BLaER1 treated with 17β-estradiol and CSF1 and Interleukin-3, amounts not matched to agents 10 nM and 100 nM (cell line): Measurements from ENCODE around the gene WIPF3.

Source experiments
- H3K27ac ChIP-seq, 11 experiments: shearing (Covaris generic); formaldehyde crosslinking; 2 replicates each; pipeline ENCODE4 v1.8.1; 2022
- H3K27me3 ChIP-seq, 11 experiments: shearing (Covaris generic); formaldehyde crosslinking; 2 replicates each; pipeline ENCODE4 v1.8.1; 2022
- H3K36me3 ChIP-seq, 11 experiments: shearing (Covaris generic); formaldehyde crosslinking; 2 replicates each; pipeline ENCODE4 v1.8.1; 2022
- H3K4me1 ChIP-seq, 10 experiments: shearing (Covaris generic); formaldehyde crosslinking; 2 replicates each; pipeline ENCODE4 v1.8.1; 2022
- H3K4me2 ChIP-seq, 11 experiments: shearing (Covaris generic); formaldehyde crosslinking; 2 replicates each; pipeline ENCODE4 v1.8.1; 2022
- H3K4me3 ChIP-seq, 10 experiments: shearing (Covaris generic); formaldehyde crosslinking; 2 replicates each; pipeline ENCODE4 v1.8.1; 2022
- H3K9ac ChIP-seq, 11 experiments: shearing (Covaris generic); formaldehyde crosslinking; 2 replicates each; pipeline ENCODE4 v1.8.1; 2022
- H3K9me3 ChIP-seq, 11 experiments: shearing (Covaris generic); formaldehyde crosslinking; replicated peaks in 1 of 11; 2 replicates each; pipeline ENCODE4 v1.8.1; 2022
- H4K20me1 ChIP-seq, 11 experiments: shearing (Covaris generic); formaldehyde crosslinking; 2 replicates each; pipeline ENCODE4 v1.8.1; 2022
- Cebpa-rat ChIP-seq, 11 experiments: shearing (Covaris generic); IDR thresholded peaks; 2 replicates each; pipeline ENCODE4 v1.8.1; 2022

WIPF3 gene

GRCh38 chr7:29900745-29901144 lies 94.4 kb downstream of the WIPF3 start:
- Histone ChIP-seq H3K4me3 (no peak overlapping the region), H3K36me3 (no peaks in the 10 kb centered on the region), H3K9me3 (peaks cover 9 to 29% (median 17%) of the 10 kb centered on the region in 11 experiments), H3K9ac (no peak overlapping the region), H3K27ac (no peak overlapping the region), H3K27me3 (no peaks in the 10 kb centered on the region), H4K20me1 (no peaks in the 10 kb centered on the region), H3K4me2 (peak overlapping the region in 1 of 11 experiments; percentile 20; a peak in 2 of 22 replicates), H3K4me1 (0 out of 20 replicates have a peak, but pooled peaks cover 0 to 4% (median 0%) of the 10 kb centered on the region in 10 experiments)
- TF ChIP-seq Cebpa-rat (IDR thresholded peaks at IDR 0.05) = no peak

GRCh38 chr7:29906200-29907022 lies 100.1 kb downstream of the WIPF3 start:
- H4K20me1 ChIP-seq = no peaks in the 10 kb centered on the region
- no peaks in the 10 kb centered on the region for H3K27me3 ChIP-seq
- peaks cover 36 to 42% (median 39%) of the 10 kb centered on the region in 11 experiments for H3K9me3 ChIP-seq
- TF ChIP-seq Cebpa-rat (IDR thresholded peaks at IDR 0.05) = no peak
- no peaks in the 10 kb centered on the region; a peak in 1 of 22 replicates for H3K36me3 ChIP-seq
- no peak overlapping the region for H3K27ac ChIP-seq
- H3K9ac ChIP-seq = no peak overlapping the region
- no peak overlapping the region for H3K4me3 ChIP-seq
- H3K4me2 ChIP-seq = no peak overlapping the region
- no peaks in the 10 kb centered on the region for H3K4me1 ChIP-seq

- Histone ChIP-seq H4K20me1 (no peaks in the 10 kb centered on the region), H3K9ac (no peak overlapping the region), H3K4me1 (peaks cover 0 to 8% (median 3%) of the 10 kb centered on the region in 10 experiments; a peak in 8 of 20 replicates), H3K4me2 (no peak overlapping the region), H3K4me3 (no peak overlapping the region), H3K27me3 (no peaks in the 10 kb centered on the region), H3K27ac (no peak overlapping the region), H3K36me3 (no peaks in the 10 kb centered on the region), H3K9me3 (no peaks in the 10 kb centered on the region)
- no peak for TF ChIP-seq Cebpa-rat (IDR thresholded peaks at IDR 0.05)
These were observed 107.9 kb downstream of the WIPF3 start for GRCh38 chr7:29914180-29914579.

GRCh38 chr7:29915481-29916215 lies 109.3 kb downstream of the WIPF3 start:
- H3K27me3 ChIP-seq = no peaks in the 10 kb centered on the region
- H3K4me1 ChIP-seq = peaks cover 0 to 8% (median 3%) of the 10 kb centered on the region in 10 experiments; a peak in 8 of 20 replicates
- no peaks in the 10 kb centered on the region for H4K20me1 ChIP-seq
- no peak overlapping the region for H3K27ac ChIP-seq
- peak overlapping the region in 8 of 11 experiments; percentile 4 to 60 (median 16); a peak in 11 of 22 replicates for H3K4me2 ChIP-seq
- no peaks in the 10 kb centered on the region for H3K9me3 ChIP-seq
- no peak overlapping the region for H3K4me3 ChIP-seq
- no peak overlapping the region for H3K9ac ChIP-seq
- H3K36me3 ChIP-seq = no peaks in the 10 kb centered on the region
- no peak for TF ChIP-seq Cebpa-rat (IDR thresholded peaks at IDR 0.05)

GRCh38 chr7:29917641-29918040 lies 111.3 kb downstream of the WIPF3 start:
- Histone ChIP-seq H3K4me2 (no peak overlapping the region), H3K4me3 (no peak overlapping the region), H3K36me3 (no peaks in the 10 kb centered on the region), H3K4me1 (peaks cover 0 to 8% (median 3%) of the 10 kb centered on the region in 10 experiments; a peak in 8 of 20 replicates), H4K20me1 (no peaks in the 10 kb centered on the region), H3K27ac (no peak overlapping the region), H3K9ac (no peak overlapping the region), H3K27me3 (no peaks in the 10 kb centered on the region), H3K9me3 (no peaks in the 10 kb centered on the region)
- TF ChIP-seq Cebpa-rat (IDR thresholded peaks at IDR 0.05) = no peak

GRCh38 chr7:29918850-29919249 lies 112.5 kb downstream of the WIPF3 start:
- no peak overlapping the region for H3K27ac ChIP-seq
- no peak for TF ChIP-seq Cebpa-rat (IDR thresholded peaks at IDR 0.05)
- H3K4me1 ChIP-seq = peaks cover 0 to 8% (median 3%) of the 10 kb centered on the region in 10 experiments; a peak in 8 of 20 replicates

GRCh38 chr7:29919790-29920189 lies 113.5 kb downstream of the WIPF3 start:
- Histone ChIP-seq H3K4me3 (no peak overlapping the region), H4K20me1 (no peaks in the 10 kb centered on the region), H3K4me2 (no peak overlapping the region), H3K9ac (no peak overlapping the region), H3K27me3 (no peaks in the 10 kb centered on the region), H3K36me3 (no peaks in the 10 kb centered on the region), H3K9me3 (no peaks in the 10 kb centered on the region), H3K4me1 (peaks cover 0 to 8% (median 3%) of the 10 kb centered on the region in 10 experiments; a peak in 8 of 20 replicates), H3K27ac (no peak overlapping the region)
- TF ChIP-seq Cebpa-rat (IDR thresholded peaks at IDR 0.05) = no peak

More at GRCh38 chr7:29918850-29919249, 112.5 kb downstream of the WIPF3 start:
- Histone ChIP-seq H3K4me2 (no peak overlapping the region), H3K4me3 (no peak overlapping the region), H3K9ac (no peak overlapping the region), H4K20me1 (no peaks in the 10 kb centered on the region), H3K36me3 (no peaks in the 10 kb centered on the region), H3K27me3 (no peaks in the 10 kb centered on the region), H3K9me3 (no peaks in the 10 kb centered on the region)

GRCh38 chr7:29920491-29920890 lies 114.2 kb downstream of the WIPF3 start:
- Histone ChIP-seq H3K27ac (no peak overlapping the region), H3K4me1 (peaks cover 0 to 5% (median 2%) of the 10 kb centered on the region in 10 experiments; a peak in 8 of 20 replicates), H3K36me3 (no peaks in the 10 kb centered on the region), H3K4me3 (no peak overlapping the region), H3K27me3 (no peaks in the 10 kb centered on the region), H3K9me3 (no peaks in the 10 kb centered on the region), H3K9ac (no peak overlapping the region), H4K20me1 (no peaks in the 10 kb centered on the region), H3K4me2 (no peak overlapping the region)
- TF ChIP-seq Cebpa-rat (IDR thresholded peaks at IDR 0.05) = no peak

- no peak overlapping the region for H3K27ac ChIP-seq
- no peaks in the 10 kb centered on the region; a peak in 1 of 20 replicates for H3K4me1 ChIP-seq
- H3K27me3 ChIP-seq = no peaks in the 10 kb centered on the region
- H4K20me1 ChIP-seq = no peaks in the 10 kb centered on the region
- no peak overlapping the region for H3K4me3 ChIP-seq
- no peaks in the 10 kb centered on the region for H3K36me3 ChIP-seq
- H3K9ac ChIP-seq = no peak overlapping the region
- TF ChIP-seq Cebpa-rat (IDR thresholded peaks at IDR 0.05) = no peak
- no peaks in the 10 kb centered on the region for H3K9me3 ChIP-seq
- H3K4me2 ChIP-seq = no peak overlapping the region
These were observed 115.2 kb downstream of the WIPF3 start for GRCh38 chr7:29921404-29922010.
